GM12864 (cell line): Measurements from ENCODE around the gene CASS4.

ENCODE experiments used
- DNase-seq: peaks from one replicate; pipeline ENCODE4 v3.0.0-alpha.2; 2011; ENCODE audit warnings: low read depth
- H3K4me3 ChIP-seq: 2 replicates; pipeline ENCODE4 v1.5.1; 2011; ENCODE audit warnings: mild to moderate bottlenecking, low read depth, low read length, control low read depth
- TF ChIP-seq, protein P1 (sequence below): IDR thresholded peaks from 2 replicates; pipeline ENCODE4 v1.5.1; 2011; ENCODE audit warnings: low read depth, mild to moderate bottlenecking, moderate library complexity, low read length, control low read depth, inconsistent platforms; ENCODE audit errors: missing control alignments

Gene CASS4

GRCh38 chr20:56428410-56428809 lies 16.4 kb downstream of the CASS4 start:
- no peak overlapping the region for H3K4me3 ChIP-seq
- TF ChIP-seq, protein P1, sequence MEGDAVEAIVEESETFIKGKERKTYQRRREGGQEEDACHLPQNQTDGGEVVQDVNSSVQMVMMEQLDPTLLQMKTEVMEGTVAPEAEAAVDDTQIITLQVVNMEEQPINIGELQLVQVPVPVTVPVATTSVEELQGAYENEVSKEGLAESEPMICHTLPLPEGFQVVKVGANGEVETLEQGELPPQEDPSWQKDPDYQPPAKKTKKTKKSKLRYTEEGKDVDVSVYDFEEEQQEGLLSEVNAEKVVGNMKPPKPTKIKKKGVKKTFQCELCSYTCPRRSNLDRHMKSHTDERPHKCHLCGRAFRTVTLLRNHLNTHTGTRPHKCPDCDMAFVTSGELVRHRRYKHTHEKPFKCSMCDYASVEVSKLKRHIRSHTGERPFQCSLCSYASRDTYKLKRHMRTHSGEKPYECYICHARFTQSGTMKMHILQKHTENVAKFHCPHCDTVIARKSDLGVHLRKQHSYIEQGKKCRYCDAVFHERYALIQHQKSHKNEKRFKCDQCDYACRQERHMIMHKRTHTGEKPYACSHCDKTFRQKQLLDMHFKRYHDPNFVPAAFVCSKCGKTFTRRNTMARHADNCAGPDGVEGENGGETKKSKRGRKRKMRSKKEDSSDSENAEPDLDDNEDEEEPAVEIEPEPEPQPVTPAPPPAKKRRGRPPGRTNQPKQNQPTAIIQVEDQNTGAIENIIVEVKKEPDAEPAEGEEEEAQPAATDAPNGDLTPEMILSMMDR, result no peak
- no peak for DNase-seq

DNA sequence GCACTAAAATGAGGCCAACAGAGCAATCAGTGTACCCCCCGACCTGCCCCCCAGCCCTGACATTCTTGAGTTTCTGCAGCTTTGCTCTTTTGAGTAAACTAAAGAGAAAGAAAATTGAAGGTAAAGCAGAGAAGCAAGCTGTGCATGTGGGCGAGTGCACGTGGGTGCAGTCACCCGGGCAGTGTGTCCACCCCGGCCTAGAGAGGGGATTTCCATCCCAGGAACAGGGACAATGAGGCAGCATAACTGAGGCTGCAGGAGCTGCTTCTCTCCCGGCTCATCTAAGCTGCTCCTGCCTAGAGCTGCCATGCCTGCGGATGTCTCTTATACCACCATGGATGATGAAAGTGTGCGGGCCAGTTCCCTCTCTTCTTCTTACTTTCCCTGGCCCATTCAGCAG lies 16.8 kb downstream of the CASS4 start:
- TF ChIP-seq, protein P1, result no peak
- DNase-seq, result no peak
- H3K4me3 ChIP-seq, result no peak overlapping the region

GRCh38 chr20:56429502-56429901 lies 17.4 kb downstream of the CASS4 start:
- no peak overlapping the region for H3K4me3 ChIP-seq
- DNase-seq, result no peak
- TF ChIP-seq, protein P1, result no peak

- no peak for DNase-seq
- TF ChIP-seq, protein P1, result no peak
Measured at GRCh38 chr20:56429941-56430340, 17.9 kb downstream of the CASS4 start.

GRCh38 chr20:56430461-56430860 lies 18.4 kb downstream of the CASS4 start:
- H3K4me3 ChIP-seq, result no peak overlapping the region
- TF ChIP-seq, protein P1, result no peak
- no peak for DNase-seq

More at GRCh38 chr20:56429941-56430340, 17.9 kb downstream of the CASS4 start:
- H3K4me3 ChIP-seq, result no peak overlapping the region

GRCh38 chr20:56430957-56431356 lies 18.9 kb downstream of the CASS4 start:
- no peak overlapping the region for H3K4me3 ChIP-seq
- TF ChIP-seq, protein P1, result no peak
- no peak for DNase-seq

GRCh38 chr20:56431471-56431870 lies 19.4 kb downstream of the CASS4 start:
- TF ChIP-seq, protein P1, result no peak
- H3K4me3 ChIP-seq, result no peak overlapping the region
- DNase-seq, result no peak
